ENCODE results near the gene BCL2L12.

BCL2L12 gene

GRCh38 chr19:49687150-49687549 lies 21.4 kb downstream of the BCL2L12 start:
- DNase-seq = no peak

- no peak for DNase-seq
Measured at GRCh38 chr19:49687566-49688316, 22.0 kb downstream of the BCL2L12 start.

DNA sequence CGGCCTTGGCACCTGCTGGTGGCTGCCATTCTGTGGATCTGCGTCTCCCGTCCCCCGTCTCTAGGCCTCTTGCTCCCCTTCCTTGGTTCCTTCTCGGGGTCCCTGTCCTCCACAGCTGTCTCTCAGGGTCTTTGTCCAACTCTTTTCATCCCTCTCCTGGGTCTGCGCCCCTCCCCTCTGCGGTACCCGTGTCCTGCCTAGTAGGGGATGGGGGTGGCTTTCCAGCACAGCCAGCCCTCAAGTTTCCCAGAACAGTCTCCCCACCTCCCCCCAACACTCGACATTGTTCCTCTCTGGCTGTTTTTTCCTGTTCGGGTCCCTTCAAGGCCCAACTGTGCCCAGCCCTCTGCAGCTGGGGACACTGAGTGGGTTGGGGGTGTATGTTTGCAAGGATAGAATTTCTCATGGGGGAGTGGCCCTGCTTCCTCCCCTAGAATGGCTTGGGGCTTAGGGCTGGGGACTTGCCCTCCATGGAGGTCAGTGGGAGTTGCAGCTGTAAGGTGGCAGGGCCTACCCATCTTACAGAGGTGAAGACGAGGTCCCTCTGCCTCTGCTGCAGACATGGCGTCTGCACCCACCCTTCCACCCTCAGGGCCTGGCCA lies 22.9 kb downstream of the BCL2L12 start:
- no peak for DNase-seq

- peak; percentile 88 for DNase-seq
Measured at GRCh38 chr19:49689133-49690078, 23.7 kb downstream of the BCL2L12 start, which contains the start of gene ADM5. Gene ADM5, plus strand, starts transcription at chr19:49689594. Its CDS starts 244 bp downstream, at chr19:49689838.

GRCh38 chr19:49690079-49690655 lies 24.4 kb downstream of the BCL2L12 start:
- DNase-seq = peak; percentile 68

DNA sequence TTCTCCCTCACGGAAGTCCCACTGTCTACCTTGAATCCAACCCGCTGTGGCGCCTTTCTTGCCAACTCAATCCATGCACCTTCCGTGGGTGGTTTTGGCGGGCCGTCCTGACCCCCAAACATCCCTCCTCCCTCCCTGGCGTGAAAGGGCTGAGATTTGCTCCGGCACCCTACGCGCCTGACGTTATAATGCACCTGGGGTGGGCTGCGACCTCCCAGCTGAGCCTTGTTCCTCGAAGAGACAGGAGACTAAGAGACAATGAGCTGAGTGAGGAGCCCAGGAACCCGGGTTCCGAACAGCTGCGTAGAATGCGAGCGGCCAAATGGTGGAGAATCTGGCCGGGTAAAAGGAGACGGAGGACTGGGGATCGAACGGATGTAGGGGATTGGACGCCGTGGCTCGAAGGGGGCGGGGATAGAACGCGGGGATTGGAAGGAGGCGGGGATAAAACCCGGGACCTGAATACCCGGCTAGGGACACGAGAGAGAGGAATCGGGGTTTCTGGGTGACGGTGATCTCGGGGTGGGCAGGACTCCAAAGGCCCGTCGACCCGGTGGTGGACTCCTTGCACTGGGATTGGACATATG lies 25.0 kb downstream of the BCL2L12 start, which contains the start of gene CPT1C:
Gene CPT1C, plus strand, starts transcription at position 461 of the 587 bp plus-strand sequence. CDS start 1,137 bp downstream, outside the sequence.
- DNase-seq = peak; percentile 97

DNA sequence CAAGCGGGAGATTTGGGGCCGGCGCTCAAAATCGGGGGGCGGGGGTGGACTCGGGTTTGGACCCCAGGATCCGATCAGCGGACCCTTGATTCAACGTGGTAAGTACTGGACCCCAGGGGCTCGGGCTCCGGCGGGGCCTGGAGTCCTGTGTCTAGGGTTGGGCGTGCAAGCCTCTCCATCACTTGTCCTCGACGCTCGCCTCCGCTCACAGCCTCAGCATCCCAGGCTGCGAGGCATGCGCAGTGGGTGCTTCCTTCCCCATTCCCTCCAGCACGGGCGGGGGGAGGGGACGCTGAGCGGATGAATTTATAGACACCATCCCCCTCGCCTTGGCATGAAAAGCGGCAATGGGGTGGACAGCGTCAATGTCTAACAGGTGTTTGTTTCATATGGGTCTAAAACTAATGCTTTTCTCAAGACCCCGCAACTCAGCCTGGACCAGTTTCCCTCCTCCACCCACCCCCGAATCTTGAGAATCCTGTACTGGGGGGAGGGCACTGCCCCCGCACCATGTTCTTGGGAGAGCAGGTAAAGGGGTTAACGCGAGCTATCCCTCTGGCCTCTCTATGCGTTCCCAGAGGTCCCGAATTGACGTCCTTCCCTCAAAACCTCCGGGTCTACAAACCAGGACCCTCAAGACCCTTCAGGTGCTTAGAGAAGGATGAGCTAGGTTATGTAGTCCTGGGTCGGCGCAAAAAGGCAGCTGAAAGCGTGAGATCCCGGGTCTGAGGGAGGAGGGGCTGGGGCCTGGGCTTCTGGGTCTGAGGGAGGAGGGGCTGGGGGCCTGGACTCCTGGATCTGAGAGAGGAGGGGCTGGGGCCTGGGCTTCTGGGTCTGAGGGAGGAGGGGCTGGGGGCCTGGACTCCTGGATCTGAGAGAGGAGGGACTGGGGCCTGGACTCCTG lies 25.8 kb downstream of the BCL2L12 start:
- peak; percentile 88 for DNase-seq

GRCh38 chr19:49692147-49692506 lies 26.4 kb downstream of the BCL2L12 start:
- DNase-seq = no peak

GRCh38 chr19:49696115-49696514 lies 30.4 kb downstream of the BCL2L12 start:
- no peak for DNase-seq

- no peak for DNase-seq
Measured at GRCh38 chr19:49696865-49697264, 31.1 kb downstream of the BCL2L12 start.

DNA sequence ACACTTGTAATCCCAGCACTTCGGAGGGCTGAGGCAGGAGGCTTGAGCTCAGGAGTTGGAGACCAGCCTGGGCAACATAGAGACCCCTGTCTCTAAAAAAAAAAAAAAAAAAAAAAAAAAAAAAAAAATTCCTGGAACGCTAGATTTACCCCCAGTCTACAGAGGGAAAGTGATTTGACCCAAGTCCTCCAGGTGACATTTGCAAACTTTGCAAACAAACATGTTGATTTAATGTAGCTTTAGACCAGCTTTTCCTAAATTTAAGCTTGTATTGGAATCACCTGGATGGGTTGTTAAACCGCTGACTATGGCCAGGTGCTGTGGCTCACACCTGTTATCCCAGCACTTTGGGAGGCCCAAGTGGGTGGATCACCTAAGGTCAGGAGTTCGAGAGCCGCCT lies 33.6 kb downstream of the BCL2L12 start:
- no peak for DNase-seq

DNA sequence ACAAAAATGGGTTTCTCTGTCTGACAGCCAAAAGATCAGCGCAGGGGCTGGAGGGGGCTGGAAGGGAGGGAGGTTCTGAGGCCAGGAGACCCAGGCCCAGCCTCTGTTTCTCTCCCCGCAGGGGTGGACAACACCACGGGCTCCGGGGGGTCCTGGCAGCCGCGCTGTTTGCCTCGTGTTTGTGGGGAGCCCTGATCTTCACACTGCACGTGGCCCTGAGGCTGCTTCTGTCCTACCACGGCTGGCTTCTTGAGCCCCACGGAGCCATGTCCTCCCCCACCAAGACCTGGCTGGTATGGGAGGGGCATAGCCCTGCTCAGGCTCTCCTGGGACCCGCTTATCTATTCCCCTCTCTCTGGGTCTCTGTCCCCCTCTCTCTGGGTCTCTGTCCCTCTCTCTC lies 34.8 kb downstream of the BCL2L12 start:
- no peak for DNase-seq

DNA sequence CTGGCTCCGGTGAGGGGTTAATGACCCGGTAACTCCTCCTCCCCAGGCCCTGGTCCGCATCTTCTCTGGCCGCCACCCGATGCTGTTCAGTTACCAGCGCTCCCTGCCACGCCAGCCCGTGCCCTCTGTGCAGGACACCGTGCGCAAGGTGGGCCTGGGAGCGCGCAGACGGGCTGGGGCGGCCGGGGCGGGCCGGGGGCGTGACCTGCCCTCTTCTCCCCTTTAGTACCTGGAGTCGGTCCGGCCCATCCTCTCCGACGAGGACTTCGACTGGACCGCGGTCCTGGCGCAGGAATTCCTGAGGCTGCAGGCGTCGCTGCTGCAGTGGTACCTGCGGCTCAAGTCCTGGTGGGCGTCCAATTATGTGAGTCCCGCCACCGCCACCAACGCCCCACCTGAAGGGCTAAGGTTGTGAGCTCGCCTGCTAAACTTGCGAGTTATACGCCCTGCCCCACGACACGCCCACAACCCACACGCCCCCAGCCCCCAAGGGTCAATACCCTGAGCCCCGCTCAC lies 35.6 kb downstream of the BCL2L12 start:
- DNase-seq = no peak

- DNase-seq = no peak
Measured at GRCh38 chr19:49704888-49705642, 39.3 kb downstream of the BCL2L12 start.

GRCh38 chr19:49705919-49706318 lies 40.2 kb downstream of the BCL2L12 start:
- no peak for DNase-seq

DNA sequence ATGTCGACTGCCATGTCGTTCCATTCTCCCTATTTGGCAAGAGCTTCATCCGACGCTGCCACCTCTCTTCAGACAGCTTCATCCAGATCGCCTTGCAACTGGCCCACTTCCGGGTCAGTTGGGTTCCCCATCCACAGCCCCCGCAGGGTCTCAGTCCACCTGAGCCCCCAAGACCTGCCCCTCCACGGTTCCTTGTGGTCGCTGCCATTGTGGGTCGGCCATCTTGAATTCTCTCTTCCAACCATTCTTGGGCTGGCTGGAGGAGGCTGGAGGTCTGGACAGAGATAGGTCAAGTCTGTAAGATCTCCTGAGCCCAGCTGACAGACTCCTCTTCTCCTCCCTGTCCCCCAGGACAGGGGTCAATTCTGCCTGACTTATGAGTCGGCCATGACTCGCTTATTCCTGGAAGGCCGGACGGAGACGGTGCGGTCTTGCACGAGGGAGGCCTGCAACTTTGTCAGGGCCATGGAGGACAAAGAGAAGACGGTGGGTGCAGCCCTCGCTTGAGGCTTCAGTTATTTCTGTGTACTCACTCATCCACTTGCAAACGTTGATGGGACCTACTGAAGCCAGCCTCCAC lies 44.7 kb downstream of the BCL2L12 start:
- DNase-seq = no peak

- peak; percentile 28 for DNase-seq
Measured at GRCh38 chr19:49712397-49712859, 46.7 kb downstream of the BCL2L12 start.

DNA sequence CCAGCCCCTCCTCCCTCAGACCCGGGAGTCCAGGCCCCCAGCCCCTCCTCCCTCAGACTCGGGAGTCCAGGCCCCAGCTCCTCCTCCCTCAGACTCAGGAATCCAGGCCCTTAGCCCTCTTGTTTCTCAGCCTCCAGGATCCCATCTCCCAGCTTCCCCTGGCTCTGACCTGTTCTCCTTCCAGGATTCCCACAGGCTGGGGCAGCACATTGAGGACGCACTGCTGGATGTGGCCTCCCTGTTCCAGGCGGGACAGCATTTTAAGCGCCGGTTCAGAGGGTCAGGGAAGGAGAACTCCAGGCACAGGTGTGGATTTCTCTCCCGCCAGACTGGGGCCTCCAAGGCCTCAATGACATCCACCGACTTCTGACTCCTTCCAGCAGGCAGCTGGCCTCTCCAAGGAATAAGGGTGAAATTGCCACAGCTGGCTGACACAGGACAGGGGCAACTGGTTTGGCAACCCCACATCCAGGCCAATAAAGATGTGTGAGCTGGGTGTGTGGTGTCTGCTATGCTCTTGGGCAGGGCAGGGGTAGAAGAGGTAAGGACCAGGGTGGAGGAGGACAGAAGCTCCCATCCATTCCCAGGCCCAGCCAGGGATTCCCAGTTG lies 47.6 kb downstream of the BCL2L12 start:
- DNase-seq = no peak

DNA sequence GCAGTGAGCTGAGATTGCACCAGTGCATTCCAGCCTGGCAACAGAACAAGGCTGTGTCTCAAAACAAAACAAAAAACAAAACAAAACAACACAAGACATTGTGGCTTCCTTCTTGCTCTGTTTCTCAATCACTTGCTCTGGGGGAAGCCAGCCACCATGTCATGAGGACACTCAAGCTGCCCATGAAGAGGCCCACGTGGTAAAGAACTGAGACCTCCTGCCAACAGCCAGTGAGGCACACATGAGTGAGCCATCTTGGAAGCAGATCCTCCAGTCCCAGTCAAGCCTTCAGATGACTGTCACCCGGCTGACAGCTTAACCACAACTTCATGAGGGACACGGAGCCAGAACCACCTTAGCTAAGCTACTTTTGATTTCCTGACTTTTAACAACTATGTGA lies 50.4 kb downstream of the BCL2L12 start:
- peak; percentile 21 for DNase-seq

Data from NCI-H146 (cell line).